Stimulated activated CD4-positive, alpha-beta T cell treated with anti-CD3 and anti-CD28 coated beads, Interleukin-1b, Interleukin-23, amount 100 ng/mL, for 4 hours (primary cell): Measurements from ENCODE around the gene GRAMD2A.

Source experiments
- DNase-seq, 2 donors: peaks; one replicate each; pipeline ENCODE4 v3.0.0-alpha.2; 2020; ENCODE audit warnings: low read depth in 2 of 2

GRAMD2A gene

GRCh38 chr15:72197460-72198355 is at the start of gene GRAMD2A:
GRAMD2A (minus strand) TSS chr15:72197787.
- peak; percentile 30 to 41 for DNase-seq

- no peak for DNase-seq
These were observed 45.3 kb upstream of the GRAMD2A start for GRCh38 chr15:72242775-72243370.

GRCh38 chr15:72239652-72240051 is 42.1 kb upstream of the GRAMD2A start:
- no peak for DNase-seq

DNA sequence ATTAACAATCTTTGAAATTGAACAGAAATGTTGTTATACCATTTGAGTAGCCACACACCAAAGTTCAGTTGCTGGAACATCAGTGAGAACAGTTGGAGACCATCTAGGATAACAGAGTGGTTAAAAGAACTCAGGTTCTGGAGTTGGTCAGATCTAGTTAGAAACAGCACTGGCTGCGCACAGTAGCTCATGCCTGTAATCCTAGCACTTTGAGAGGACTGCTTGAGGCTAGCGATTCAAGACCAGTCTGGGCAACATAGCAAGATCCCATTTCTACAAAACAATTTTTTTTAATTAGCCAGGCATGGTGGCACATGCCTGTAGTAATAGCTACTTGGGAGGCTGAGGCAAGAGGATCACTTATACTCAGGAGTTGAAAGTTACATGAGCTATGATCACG is 41.0 kb upstream of the GRAMD2A start:
- DNase-seq = no peak

DNA sequence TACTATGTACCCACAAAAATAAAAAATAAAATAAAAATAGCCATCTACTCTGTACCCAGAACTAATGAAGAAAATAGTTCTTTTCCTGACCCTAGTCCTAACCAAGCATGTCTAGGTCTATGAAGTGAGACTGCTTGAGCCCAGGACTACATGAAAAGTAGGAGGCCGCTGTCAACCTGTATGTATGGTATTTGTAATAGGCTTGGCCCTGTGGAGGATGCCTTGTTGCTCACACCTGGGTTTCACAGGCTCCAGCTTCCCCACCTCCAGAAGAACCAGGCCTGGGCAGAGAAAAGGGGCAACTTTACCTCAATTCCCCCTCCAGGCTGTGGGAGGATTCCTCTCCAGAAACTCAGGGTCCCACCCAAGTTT is 40.3 kb upstream of the GRAMD2A start:
- DNase-seq = no peak

GRCh38 chr15:72237029-72237852 is 39.7 kb upstream of the GRAMD2A start:
- DNase-seq = peak; percentile 44 to 52

DNA sequence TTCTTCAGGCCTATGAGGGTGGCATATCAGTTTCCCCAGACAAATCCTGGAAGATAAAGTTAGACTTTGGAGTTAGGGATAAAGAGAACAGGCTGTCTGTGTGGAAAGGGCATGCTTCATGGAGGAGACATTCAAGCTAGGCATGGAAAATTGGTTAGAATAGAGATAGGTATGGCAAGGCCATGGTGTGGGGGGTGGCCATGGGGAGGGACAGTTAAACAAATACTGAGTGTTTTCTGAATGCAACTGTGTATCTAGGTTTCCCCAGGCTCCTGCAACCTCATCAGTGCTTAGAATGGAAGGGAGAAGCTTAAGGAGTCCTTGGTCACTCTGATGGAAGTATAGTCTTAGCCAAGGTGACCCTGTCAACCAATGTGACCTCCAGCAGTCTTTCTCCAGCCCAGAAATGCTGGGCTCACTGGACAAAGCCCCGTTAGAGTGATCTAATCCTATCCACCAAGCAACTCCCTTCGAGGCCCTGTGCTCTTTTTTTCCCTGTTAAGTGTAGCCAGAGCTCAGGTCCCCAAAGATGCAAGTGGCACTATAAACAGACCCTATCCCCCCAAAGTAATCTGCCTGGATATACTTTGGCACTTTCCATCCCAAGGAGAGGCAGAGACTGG is 38.9 kb upstream of the GRAMD2A start:
- DNase-seq = no peak

DNA sequence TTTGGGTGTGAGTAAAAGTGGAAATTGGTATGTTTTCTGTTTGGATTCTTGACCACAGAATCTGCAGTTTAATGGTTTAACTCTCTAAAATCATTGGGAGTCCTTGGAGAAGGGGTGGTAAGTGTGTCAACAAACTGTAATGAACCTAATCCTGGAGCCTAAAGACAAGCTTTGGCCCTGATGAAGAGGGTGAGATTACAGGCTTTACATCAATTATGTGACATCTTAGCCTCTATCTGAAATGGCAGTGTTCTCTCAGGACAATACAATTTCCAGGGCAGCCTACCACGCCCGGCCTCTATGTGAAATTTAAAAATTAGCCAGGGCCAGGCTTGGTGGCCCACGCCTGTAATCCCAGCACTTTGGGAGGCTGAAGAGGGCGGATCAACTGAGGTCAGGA is 37.7 kb upstream of the GRAMD2A start:
- DNase-seq = no peak

- no peak for DNase-seq
These were observed 36.2 kb upstream of the GRAMD2A start for GRCh38 chr15:72233769-72234168.

GRCh38 chr15:72231833-72232478 is 34.4 kb upstream of the GRAMD2A start:
- peak in 1 of 2 donors; percentile 41 for DNase-seq

DNA sequence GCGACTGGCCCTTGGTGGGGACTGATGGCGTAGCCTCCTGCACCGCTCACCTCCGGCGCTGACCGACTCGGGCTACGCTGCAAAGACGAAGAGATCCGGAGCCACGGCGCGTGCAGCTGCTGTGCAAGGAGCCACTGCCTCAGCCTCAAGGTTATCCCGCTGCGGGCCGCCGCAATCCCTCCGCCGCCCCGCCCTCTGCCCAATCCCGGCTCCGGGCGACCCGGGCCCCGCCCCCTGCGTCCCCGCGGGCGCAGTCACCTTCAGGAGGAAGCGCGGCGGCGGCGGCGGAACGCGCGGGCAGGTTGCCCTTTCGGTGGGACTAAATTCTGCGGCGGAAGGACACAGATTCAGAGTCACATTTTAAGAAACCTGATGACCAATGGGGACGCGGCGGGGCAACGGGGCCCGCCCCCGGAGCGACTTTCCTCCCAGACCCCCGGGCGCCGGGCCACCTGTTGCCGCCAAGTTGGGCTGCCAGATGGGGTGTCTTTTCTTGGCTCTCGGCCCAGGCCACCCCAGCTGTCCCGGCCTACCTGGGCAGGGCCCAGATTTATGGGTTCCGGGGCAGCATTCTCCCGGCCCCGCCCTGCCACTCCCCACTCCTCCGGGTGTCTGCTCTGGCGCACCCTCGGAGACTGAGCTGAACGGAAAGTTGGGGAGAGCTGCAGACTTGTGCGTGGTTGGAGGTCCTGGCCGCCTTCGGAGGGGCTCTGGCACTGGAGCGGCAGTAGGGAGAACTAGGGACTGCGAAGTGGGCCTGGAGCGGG is 33.7 kb upstream of the GRAMD2A start, which contains the start of gene PKM:
Gene PKM (minus strand): TSS at position 125 of the 767 bp plus-strand sequence. CDS start 12,093 bp downstream, outside the sequence.
- DNase-seq = peak; percentile 95 to 98

DNA sequence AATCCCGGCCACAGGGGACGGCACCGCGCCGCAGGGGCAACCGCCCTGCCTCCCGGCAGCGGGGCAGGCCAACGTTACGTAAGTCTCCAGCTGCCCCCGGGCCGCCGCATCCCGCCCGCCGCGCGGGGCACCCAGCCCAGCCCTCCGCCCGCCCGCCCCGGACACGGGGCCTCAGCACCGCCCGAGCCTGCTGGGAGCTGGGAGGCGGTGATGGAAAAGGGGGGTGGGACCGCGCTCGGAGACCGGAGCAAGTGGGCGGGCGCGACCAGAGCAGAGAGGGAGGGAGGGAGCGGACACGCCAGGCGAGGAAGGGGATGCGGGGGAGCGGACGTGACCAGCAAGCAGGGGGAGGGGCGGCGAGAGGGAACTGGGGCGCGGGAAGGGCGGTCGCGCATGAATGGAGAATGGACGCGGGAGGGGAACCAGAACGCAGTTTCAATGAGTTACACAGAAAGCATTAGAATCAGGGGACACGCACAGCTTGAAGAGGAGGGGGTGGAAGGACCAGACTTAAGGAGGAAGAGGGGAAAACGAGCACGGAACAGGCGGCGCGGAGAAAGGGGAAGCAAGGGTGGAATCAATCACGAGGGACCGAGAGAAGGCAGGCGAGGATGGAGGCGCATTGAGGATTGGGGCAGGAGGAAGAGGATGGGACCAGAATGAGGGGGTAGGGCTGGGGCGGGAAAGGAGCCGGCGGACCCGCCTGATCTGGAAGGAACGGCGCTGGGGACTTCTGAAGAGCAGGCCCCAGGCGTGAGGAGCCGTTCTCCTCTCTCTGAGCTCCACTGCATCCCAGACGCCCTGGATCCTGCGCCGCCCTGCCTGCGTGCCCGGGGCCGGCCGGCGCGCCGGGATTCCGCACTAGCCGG is 32.8 kb upstream of the GRAMD2A start:
- peak; percentile 75 to 88 for DNase-seq

DNA sequence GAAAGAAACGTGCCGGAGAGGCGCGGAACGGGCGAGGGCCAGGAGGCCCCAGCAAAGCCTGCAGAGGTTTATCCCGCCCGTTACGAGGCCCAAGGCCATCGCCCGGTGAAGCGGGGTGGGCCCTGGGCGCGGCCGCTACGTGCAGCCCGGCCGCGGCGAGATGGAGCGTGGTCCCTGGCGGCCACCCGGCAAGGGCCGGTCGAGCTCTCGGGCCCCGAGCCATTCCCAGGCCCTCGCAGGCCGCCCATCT is 32.3 kb upstream of the GRAMD2A start:
- DNase-seq = no peak

- DNase-seq = peak in 1 of 2 donors; percentile 46
These were observed 31.7 kb upstream of the GRAMD2A start for GRCh38 chr15:72229076-72229946.

DNA sequence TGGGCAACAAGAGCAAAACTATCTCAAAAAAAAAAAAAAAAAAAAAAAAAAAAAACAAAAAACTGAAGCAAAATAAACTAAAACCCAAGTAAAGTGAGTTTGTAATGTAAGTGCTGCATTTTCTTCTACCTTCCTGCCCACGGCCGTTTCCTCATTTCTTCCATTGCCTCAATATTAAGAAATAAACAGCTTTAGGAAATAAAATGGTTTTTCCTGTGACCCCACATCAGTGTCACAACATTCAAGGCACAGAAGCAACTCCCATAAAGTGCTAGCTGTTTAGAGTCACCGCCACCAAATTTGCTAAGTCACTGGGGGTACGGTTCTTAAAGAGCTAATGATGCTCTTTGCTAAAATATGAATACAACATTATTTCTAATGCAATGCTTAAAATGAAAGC is 30.1 kb upstream of the GRAMD2A start:
- DNase-seq = no peak

- DNase-seq = peak in 1 of 2 donors; percentile 33
These were observed 29.6 kb upstream of the GRAMD2A start for GRCh38 chr15:72227192-72227586.

DNA sequence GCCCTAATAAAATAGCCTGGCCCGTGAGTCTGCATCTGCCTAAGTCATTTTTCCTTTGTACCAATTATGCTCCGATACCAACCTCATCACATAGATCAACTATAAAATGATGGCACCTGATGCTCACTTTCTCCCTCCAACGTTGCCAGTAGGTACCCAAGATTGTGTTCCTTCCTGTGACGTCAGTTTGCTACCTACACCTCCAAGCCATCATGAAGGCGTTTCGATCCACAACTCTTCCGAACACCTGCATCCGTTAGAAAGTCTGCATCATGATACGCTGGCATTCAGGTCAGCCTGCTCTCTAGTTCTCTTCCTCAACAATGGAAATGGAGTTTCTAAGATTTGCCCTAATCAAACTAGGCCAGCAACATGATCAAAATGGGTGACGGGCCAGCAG is 25.7 kb upstream of the GRAMD2A start:
- DNase-seq = no peak

- no peak for DNase-seq
These were observed 24.8 kb upstream of the GRAMD2A start for GRCh38 chr15:72222393-72222792.

DNA sequence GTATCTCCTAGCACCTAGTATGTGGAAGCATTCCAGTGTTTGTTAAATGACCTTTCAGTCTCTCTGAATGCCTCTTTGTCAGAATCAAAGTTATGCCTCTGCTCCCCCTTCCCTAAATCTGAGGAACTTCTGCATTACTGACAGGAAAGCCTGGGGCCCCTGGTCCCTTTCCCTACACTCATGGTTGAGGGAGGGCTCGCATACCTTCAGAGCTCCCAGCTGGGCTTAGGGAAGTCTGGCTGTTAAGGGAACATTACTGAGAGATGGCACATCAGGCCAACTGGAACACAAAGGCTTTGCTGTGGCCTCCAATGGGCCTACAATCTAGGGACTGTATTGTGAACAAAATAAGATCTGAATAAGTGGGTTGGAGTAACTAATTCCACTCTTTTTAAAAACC is 23.1 kb upstream of the GRAMD2A start:
- DNase-seq = no peak
